Measurements from ENCODE around the gene COTL1. TPM values are rescaled to one million over a fixed set of nuclear protein-coding genes. Genes with fewer than 3 reads are reported as not detected.

The COTL1 gene
- total RNA-seq, 1 donor from 2014 or later: 531 TPM

DNA sequence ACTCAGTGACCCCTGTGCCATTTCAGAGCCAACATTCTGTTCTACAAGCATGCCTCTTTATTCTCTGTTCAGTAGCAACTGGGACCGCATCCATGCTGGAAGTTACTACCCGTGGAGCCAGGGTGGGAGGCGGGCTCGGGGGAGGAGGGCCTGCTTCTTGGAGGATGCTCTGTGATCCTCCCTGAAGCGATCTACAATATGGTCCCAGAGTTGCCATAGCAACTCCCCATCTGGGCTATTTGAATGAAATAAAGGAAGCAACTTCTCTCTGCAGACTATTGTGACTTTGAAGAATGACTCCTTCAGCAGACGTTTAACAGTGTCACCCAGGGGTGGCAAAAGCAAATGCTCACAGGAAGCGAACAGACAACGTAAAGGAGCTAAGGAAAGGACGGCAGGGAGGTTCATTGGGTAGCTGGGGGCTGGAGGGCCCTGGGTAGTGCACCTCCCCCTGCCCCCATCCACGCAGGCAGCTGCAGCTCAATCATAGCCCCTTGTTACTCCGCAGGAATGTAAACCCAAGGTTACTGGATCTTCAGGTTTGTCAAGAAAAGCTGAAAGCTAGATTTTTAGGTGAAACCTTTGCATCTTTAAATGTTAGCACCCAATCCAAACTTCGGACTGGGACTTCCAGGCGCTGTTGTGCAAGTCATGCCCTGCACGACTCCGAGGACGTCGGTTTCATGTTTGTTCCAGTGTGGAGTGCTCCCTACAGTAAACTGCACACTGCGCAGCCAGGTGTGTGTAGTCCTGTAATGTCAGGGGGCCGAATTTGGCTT is 62.3 kb downstream of the COTL1 start:
- Mint-ChIP-seq H3K4me1 (ENCODE audit: low read depth) (peaks cover 46% of the 10 kb centered on the region), H3K9me3 (no peaks in the 10 kb centered on the region), H3K4me3 (no peak overlapping the region), H3K27me3 (ENCODE audit: insufficient read depth) (no peaks in the 10 kb centered on the region), H3K36me3 (ENCODE audit: low read depth) (peaks cover 7% of the 10 kb centered on the region), H3K27ac (peak overlapping the region; percentile 24)
- no peak for DNase-seq (ENCODE audit: low spot score)
- intact Hi-C loops (cut with micrococcal nuclease): no loop called here

DNA sequence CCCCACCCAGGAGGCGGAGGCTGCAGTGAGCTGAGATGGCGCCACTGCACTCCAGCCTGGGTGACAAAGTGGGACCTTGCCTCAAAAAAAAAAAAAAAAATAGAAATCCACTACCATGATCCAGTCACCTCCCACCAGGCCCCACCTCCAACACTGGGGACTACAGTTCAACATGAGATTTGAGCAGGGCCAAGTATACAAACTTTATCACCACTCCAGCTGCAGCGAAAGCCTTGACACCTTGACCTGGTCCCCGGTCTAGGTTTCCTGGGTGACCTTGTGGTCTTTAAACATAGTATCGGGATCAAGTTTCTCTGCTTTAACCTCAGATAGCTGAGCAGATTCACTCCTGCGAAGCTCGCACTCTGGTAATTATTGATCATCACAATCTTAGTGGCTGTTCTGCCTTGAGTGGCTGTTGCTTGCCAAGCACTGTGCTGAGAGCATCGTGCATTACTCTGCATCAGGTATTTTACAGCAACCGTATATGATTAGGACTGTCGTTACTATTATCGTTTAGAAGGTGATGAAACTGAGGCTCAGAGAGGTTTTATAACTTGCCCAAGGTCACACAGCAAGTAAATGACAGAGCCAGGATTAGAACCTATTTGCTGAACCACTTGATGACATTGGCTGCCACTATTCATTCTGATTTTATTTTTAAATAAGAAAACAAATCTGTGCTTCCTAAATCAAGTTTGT is 63.1 kb downstream of the COTL1 start:
- Mint-ChIP-seq H3K27me3 (ENCODE audit: insufficient read depth) (no peaks in the 10 kb centered on the region), H3K4me1 (ENCODE audit: low read depth) (peaks cover 49% of the 10 kb centered on the region), H3K36me3 (ENCODE audit: low read depth) (peaks cover 5% of the 10 kb centered on the region), H3K9me3 (no peaks in the 10 kb centered on the region), H3K4me3 (peak overlapping the region; percentile 47), H3K27ac (peak overlapping the region; percentile 93)
- DNase-seq (ENCODE audit: low spot score): no peak
- intact Hi-C loops (cut with micrococcal nuclease): loop anchor here (5.0 kb wide), 1 partner anchor 473 kb away; the partner anchor contains the start of gene KIAA0513

DNA sequence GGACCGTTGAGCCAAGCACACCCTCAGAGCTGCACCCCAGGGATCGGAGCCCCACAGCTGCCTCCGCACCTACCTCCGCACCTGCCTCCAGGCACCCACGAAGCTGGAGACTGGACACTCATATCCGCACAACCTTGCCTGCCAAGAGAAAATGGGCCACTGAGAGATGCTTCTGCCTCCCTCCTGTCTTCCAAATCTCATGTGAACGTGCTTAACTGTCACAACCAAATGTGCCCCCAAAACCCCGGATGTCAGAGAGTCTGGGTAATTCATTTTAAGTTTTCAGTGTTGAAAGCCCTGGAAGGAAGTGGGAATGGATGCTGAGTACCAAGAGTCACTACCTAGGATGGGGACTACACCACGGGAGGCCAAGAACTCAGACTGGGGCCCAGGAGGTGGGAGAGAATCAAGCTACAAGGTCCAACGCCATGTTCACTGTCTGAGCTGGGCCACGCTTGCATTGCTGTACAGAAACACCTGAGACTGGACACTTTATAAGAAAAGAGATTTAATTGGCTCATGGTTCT is 63.9 kb downstream of the COTL1 start:
- DNase-seq (ENCODE audit: low spot score): peak; percentile 60
- intact Hi-C loops (cut with micrococcal nuclease): loop anchor here (1.0 to 5.0 kb wide), 3 partner anchors 39 to 473 kb away; partner anchors contain the start of gene KIAA0513
- H3K27ac Mint-ChIP-seq: peak overlapping the region; percentile 93
- peaks cover 9% of the 10 kb centered on the region for H3K36me3 Mint-ChIP-seq (ENCODE audit: low read depth)
- peak overlapping the region; percentile 92 for H3K4me3 Mint-ChIP-seq
- no peaks in the 10 kb centered on the region for H3K27me3 Mint-ChIP-seq (ENCODE audit: insufficient read depth)
- H3K4me1 Mint-ChIP-seq (ENCODE audit: low read depth): peaks cover 57% of the 10 kb centered on the region
- no peaks in the 10 kb centered on the region for H3K9me3 Mint-ChIP-seq

DNA sequence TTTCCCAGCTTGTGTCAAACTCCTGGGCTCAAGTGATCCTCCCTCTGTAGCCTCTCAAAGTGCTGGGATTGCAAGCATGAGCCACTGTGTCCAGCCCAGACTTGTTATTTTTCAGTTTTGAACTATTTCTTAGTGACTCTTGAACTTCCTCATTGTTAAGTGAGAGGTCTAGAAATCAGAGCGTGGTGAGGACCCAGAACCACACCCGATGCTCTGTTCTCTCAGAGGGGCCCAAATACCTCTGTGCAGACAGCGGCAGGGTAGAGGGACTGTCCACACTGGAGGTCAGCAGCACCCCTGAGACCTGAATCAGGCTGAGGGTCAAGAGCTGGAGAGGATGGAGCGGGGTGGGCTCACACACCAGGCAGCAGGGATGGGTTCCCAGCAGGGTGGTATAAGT is 65.7 kb downstream of the COTL1 start:
- Mint-ChIP-seq H3K9me3 (no peaks in the 10 kb centered on the region), H3K4me1 (ENCODE audit: low read depth) (peaks cover 65% of the 10 kb centered on the region), H3K27me3 (ENCODE audit: insufficient read depth) (no peaks in the 10 kb centered on the region), H3K27ac (peak overlapping the region; percentile 95), H3K36me3 (ENCODE audit: low read depth) (peaks cover 11% of the 10 kb centered on the region), H3K4me3 (peak overlapping the region; percentile 92)
- DNase-seq (ENCODE audit: low spot score): no peak
- intact Hi-C loops (cut with micrococcal nuclease): loop anchor here (2.0 to 5.0 kb wide), 2 partner anchors 37 to 475 kb away; partner anchors contain the start of gene KIAA0513

DNA sequence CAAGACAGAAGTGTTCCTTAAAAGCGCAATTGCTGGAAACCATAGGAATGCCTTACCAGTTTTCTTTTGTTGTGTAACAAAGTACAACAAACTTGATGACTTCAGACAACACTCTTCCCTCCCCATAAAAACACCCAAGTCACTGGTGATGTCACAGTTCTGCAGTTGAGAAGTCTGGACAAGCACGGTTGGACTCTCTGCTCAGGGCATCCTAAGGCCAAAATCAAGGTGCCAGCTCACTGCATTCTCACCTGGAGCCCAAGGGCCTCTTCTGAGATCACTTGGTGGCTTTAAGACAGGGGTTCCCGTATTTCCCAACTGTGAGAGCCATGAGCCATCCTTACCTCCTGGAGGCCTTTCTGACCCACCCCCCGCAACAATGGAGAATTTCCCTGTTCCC is 67.8 kb downstream of the COTL1 start:
- Mint-ChIP-seq H3K36me3 (ENCODE audit: low read depth) (peaks cover 20% of the 10 kb centered on the region), H3K27me3 (ENCODE audit: insufficient read depth) (no peaks in the 10 kb centered on the region), H3K27ac (peak overlapping the region; percentile 96), H3K4me1 (ENCODE audit: low read depth) (peaks cover 74% of the 10 kb centered on the region), H3K4me3 (peak overlapping the region; percentile 76), H3K9me3 (no peaks in the 10 kb centered on the region)
- no peak for DNase-seq (ENCODE audit: low spot score)
- intact Hi-C loops (cut with micrococcal nuclease): loop anchor here (5.0 kb wide), 1 partner anchor 477 kb away; the partner anchor contains the start of gene KIAA0513

DNA sequence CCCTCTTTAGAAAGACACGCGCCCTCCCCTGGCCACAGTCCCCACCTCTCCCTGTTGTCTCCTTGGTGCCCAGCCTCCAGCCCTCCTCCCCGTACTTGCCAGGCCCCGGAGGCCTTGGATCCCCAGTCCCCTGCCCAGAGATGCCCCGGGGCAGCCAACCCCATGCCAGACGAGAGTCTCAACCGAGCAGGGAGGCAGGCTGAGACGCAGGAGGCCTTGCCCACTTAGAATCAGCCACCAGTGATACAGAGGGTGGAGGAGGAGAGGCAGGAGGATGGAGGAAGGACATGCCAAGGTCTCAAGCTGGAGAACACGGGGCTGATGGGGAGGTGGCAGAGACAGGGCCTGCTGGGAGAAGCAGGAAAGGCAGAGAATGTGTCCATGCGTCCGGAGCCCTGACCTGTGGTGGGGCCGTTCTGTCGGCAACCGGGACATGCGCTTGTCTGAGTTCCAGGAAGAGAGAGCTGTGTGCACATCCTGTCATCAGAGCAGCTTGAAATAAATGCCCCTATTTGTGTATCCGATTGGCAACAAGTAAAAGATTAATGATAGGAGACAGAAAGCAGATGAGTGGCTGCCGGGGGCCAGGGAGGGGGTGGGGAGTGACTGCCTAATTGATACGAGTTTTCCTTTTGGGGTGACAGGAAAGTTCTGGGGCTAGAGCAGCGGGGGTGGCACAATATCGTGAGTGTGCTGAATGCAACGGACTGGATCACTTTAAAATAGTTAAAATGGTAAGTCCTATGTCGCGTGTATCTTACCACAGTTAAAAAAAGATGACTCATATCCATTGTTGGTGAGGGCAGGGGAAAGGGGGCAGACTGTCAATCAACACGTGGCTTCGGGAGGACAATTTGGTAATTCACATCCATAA is 68.7 kb downstream of the COTL1 start:
- H3K27me3 Mint-ChIP-seq (ENCODE audit: insufficient read depth): no peaks in the 10 kb centered on the region
- peak overlapping the region; percentile 87 for H3K4me3 Mint-ChIP-seq
- peaks cover 23% of the 10 kb centered on the region for H3K36me3 Mint-ChIP-seq (ENCODE audit: low read depth)
- peak; percentile 30 for DNase-seq (ENCODE audit: low spot score)
- peaks cover 72% of the 10 kb centered on the region for H3K4me1 Mint-ChIP-seq (ENCODE audit: low read depth)
- intact Hi-C loops (cut with micrococcal nuclease): loop anchor here (1.0 kb wide), 3 partner anchors 38 to 68 kb away; no protein-coding TSS in a partner anchor
- peak overlapping the region; percentile 96 for H3K27ac Mint-ChIP-seq
- H3K9me3 Mint-ChIP-seq: no peaks in the 10 kb centered on the region

DNA sequence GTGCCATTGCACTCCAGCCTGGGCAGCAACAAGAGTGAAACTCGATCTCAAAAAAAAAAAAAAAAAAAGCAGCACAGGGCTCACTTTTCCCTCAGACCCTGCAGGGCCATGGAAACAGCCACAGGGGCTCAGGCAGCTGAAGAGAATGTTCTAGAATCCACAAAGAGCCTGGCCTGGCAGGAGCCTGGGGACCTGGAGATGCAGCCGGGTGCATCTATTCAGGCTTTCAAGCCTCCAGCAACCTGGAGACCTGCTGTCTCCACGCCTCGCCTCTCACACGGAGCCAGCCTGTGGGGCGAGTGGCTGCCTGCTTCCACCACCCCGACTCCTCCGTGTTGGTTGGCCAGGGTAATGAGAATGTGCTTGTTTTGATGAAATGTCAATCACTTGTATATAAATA is 69.4 kb downstream of the COTL1 start:
- intact Hi-C loops (cut with micrococcal nuclease): no loop called here
- Mint-ChIP-seq H3K27ac (peak overlapping the region; percentile 96), H3K4me1 (ENCODE audit: low read depth) (peaks cover 70% of the 10 kb centered on the region)

DNA sequence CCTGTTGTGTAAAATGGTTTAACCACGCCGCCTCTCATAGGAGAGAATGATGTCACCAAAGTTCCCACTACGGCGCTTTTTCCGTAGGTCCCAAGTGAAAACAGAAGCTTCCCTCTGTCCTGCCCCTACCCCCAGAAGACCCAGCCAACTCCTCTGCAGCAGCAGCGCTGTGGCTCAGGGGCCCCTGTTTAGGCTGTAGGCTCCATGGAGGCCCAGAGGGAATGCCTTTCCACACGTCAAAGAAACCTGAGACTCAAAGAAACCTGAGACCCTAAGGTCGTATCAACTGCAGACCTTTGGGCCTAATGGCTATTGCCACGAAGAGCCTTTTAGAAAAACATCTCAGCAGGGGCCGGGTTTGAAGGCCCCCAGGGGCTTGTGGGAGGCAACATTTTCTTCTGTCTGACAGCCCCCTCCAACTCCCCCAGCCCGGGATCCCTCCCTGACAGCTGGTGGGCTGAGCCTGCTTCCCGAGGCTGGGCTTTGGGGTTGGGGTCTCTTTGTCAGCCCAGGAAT is 70.3 kb downstream of the COTL1 start:
- Mint-ChIP-seq H3K4me1 (ENCODE audit: low read depth) (peaks cover 67% of the 10 kb centered on the region), H3K4me3 (peak overlapping the region; percentile 62), H3K36me3 (ENCODE audit: low read depth) (peaks cover 25% of the 10 kb centered on the region), H3K27me3 (ENCODE audit: insufficient read depth) (no peaks in the 10 kb centered on the region), H3K27ac (peak overlapping the region; percentile 86), H3K9me3 (no peaks in the 10 kb centered on the region)
- DNase-seq (ENCODE audit: low spot score): no peak
- intact Hi-C loops (cut with micrococcal nuclease): no loop called here

More for the DNA sequence above, 69.4 kb downstream of the COTL1 start:
- H3K4me3 Mint-ChIP-seq: peak overlapping the region; percentile 87
- no peaks in the 10 kb centered on the region for H3K27me3 Mint-ChIP-seq (ENCODE audit: insufficient read depth)
- DNase-seq (ENCODE audit: low spot score): no peak
- H3K9me3 Mint-ChIP-seq: no peaks in the 10 kb centered on the region
- peaks cover 25% of the 10 kb centered on the region for H3K36me3 Mint-ChIP-seq (ENCODE audit: low read depth)

DNA sequence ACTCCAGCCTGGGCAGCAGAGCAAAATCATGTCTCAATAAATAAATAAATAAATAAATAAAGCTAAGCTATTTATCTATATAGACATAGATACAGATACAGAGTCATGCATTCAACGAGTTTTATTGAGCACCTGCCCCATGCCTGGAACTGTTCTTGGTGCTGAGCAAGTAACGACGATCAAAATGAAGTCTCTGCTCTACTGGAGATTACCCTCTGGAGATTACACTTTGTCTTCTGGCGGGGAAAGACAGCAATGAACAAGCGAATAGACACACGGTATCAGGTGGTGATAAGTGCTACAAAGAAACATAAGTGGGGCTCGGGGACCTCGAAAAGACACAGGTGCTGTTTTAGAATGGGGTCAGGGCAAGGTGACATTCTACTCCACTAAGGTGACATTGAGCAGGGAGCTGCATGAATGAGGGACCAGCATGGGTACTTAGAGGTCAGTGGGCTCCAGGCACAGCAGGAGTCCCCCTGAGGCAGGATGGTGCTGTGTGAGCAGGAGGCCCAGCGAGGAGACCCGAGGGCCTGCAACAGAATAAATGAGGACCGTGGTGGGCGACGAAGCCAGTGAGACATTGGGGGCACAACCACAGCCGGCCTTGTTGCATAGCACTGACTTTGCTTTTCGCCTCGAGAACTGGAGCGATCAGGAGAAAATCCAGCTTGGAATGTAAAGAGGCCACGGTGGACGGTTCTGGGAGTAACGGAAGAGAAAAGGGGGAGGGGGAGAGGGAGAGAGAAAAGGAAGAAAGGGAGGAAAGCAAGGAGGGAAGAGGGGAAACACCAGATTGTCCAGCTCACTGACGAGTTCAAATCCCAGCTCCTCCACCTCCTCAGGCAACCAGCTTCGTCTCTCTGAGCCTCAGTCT is 71.0 kb downstream of the COTL1 start:
- Mint-ChIP-seq H3K36me3 (ENCODE audit: low read depth) (peaks cover 28% of the 10 kb centered on the region), H3K27me3 (ENCODE audit: insufficient read depth) (no peaks in the 10 kb centered on the region)

DNA sequence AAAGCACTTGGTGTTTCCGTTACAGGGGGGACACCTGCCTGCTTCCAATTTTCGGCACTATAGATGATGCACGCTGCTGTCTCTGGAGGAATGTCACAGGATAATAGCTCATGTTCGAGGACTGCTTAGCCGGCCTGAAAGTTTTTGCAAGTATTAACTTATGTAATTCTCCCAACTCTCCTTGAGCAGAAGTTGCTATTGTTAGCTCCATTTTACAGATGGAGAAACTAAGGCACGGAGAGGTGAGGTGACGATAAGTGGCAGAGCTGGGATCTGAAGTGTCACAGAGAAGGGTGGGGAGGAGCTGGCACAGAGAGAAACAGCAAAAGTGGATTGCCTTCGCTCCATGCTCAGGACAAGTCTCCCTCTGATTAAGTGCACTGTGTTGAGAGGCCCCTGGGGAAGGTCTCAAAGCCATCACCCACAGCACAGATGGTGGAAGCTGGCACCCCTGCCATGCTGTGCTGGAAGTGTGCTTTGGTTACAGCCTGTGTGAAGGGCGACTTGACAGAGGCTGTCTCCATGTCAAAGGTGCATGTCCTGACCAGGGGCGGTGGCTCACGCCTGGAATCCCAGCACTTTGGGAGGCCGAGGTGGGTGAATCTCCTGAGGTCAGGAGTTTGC is 72.7 kb downstream of the COTL1 start:
- Mint-ChIP-seq H3K4me1 (ENCODE audit: low read depth) (peaks cover 58% of the 10 kb centered on the region), H3K9me3 (no peaks in the 10 kb centered on the region), H3K4me3 (peak overlapping the region; percentile 5), H3K27me3 (ENCODE audit: insufficient read depth) (no peaks in the 10 kb centered on the region), H3K27ac (no peak overlapping the region), H3K36me3 (ENCODE audit: low read depth) (peaks cover 25% of the 10 kb centered on the region)
- intact Hi-C loops (cut with micrococcal nuclease): no loop called here
- no peak for DNase-seq (ENCODE audit: low spot score)

More for the DNA sequence above, 71.0 kb downstream of the COTL1 start:
- no peak for DNase-seq (ENCODE audit: low spot score)
- Mint-ChIP-seq H3K9me3 (no peaks in the 10 kb centered on the region), H3K27ac (peak overlapping the region; percentile 86), H3K4me3 (peak overlapping the region; percentile 62), H3K4me1 (ENCODE audit: low read depth) (peaks cover 66% of the 10 kb centered on the region)
- intact Hi-C loops (cut with micrococcal nuclease): no loop called here

Measured in activated T-helper 1 cell treated with anti-CD3 and anti-CD28 coated beads, Interleukin-12 subunit alpha, Interleukin-12 subunit beta, Interleukin-2, Interleukin-4 antibody, amounts not matched to agents 30 ng/mL and 10 ng/mL and 1 ng/mL, durations not matched to agents 14 hours and 24 hours and 36 hours (primary cell).